Activated T-cell treated with anti-CD3 and anti-CD28 coated beads, Interleukin-2, amount 50 U/mL, for 4 hours (primary cell): ENCODE data around the gene CACNA1C. TPM values are rescaled to one million over a fixed set of nuclear protein-coding genes. Genes with fewer than 3 reads are reported as not detected.
A peak's percentile ranks its signal among the peaks of the same experiment; 100 is the strongest.

Experiments used
- ATAC-seq, 2 donors: fragments of 200-7000 bp; cut with Tn5 transposase; one replicate each; pipeline ENCODE4 v1.10.0; 2021
- DNase-seq: peaks from one replicate; pipeline ENCODE4 v3.0.0-alpha.2; 2020
- H3K27me3 Mint-ChIP-seq: one replicate; pipeline ENCODE4 v1.8.0; 2021; ENCODE audit warnings: low read depth, mixed read lengths
- H3K36me3 Mint-ChIP-seq: one replicate; pipeline ENCODE4 v1.8.0; 2022; ENCODE audit warnings: mixed read lengths; ENCODE audit not compliant: insufficient read depth
- H3K4me1 Mint-ChIP-seq: one replicate; pipeline ENCODE4 v1.8.0; 2021; ENCODE audit warnings: low read depth, mixed read lengths
- H3K4me3 Mint-ChIP-seq: one replicate; pipeline ENCODE4 v1.8.0; 2021; ENCODE audit warnings: mild to moderate bottlenecking, moderate library complexity, mixed read lengths
- H3K9me3 Mint-ChIP-seq: one replicate; pipeline ENCODE4 v1.8.0; 2021; ENCODE audit warnings: mixed read lengths
- total RNA-seq, 3 donors: library from RNA; stranded (reverse); gene quantifications; one replicate each; pipeline ENCODE4 v1.2.1, GENCODE V29; 2021

Gene CACNA1C
- total RNA-seq, 3 donors from 2014 or later: 0.03 to 0.08 (median 0.03) TPM

GRCh38 chr12:2140858-2141519, 88.2 kb downstream of the CACNA1C start:
- H3K9me3 Mint-ChIP-seq: no peaks in the 10 kb centered on the region

GRCh38 chr12:2142068-2142467, 89.3 kb downstream of the CACNA1C start:
- Mint-ChIP-seq H3K9me3 (no peaks in the 10 kb centered on the region), H3K27me3 (peaks cover 17% of the 10 kb centered on the region), H3K36me3 (no peaks in the 10 kb centered on the region), H3K4me3 (no peak overlapping the region), H3K4me1 (no peaks in the 10 kb centered on the region)
- ATAC-seq: no peak
- no peak for DNase-seq

More at GRCh38 chr12:2140858-2141519, 88.2 kb downstream of the CACNA1C start:
- Mint-ChIP-seq H3K4me1 (no peaks in the 10 kb centered on the region), H3K27me3 (peaks cover 20% of the 10 kb centered on the region), H3K4me3 (no peak overlapping the region), H3K36me3 (no peaks in the 10 kb centered on the region)
- no peak for DNase-seq
- ATAC-seq: no peak

- peaks cover 27% of the 10 kb centered on the region for H3K27me3 Mint-ChIP-seq
Observed at GRCh38 chr12:2144951-2145350, 92.2 kb downstream of the CACNA1C start.

GRCh38 chr12:2145433-2145998, 92.7 kb downstream of the CACNA1C start:
- DNase-seq: no peak
- Mint-ChIP-seq H3K36me3 (no peaks in the 10 kb centered on the region), H3K4me1 (no peaks in the 10 kb centered on the region), H3K9me3 (no peaks in the 10 kb centered on the region), H3K27me3 (peaks cover 28% of the 10 kb centered on the region), H3K4me3 (no peak overlapping the region)
- ATAC-seq: no peak

More at GRCh38 chr12:2144951-2145350, 92.2 kb downstream of the CACNA1C start:
- Mint-ChIP-seq H3K4me3 (no peak overlapping the region), H3K36me3 (no peaks in the 10 kb centered on the region), H3K4me1 (no peaks in the 10 kb centered on the region), H3K9me3 (no peaks in the 10 kb centered on the region)
- no peak for DNase-seq
- no peak for ATAC-seq

GRCh38 chr12:2147335-2147734, 94.5 kb downstream of the CACNA1C start:
- peaks cover 28% of the 10 kb centered on the region for H3K27me3 Mint-ChIP-seq
- ATAC-seq (no peak), DNase-seq (no peak)
- no peak overlapping the region for H3K4me3 Mint-ChIP-seq
- no peaks in the 10 kb centered on the region for H3K36me3 Mint-ChIP-seq
- H3K9me3 Mint-ChIP-seq: no peaks in the 10 kb centered on the region
- H3K4me1 Mint-ChIP-seq: no peaks in the 10 kb centered on the region

GRCh38 chr12:2149091-2149490, 96.3 kb downstream of the CACNA1C start:
- Mint-ChIP-seq H3K27me3 (peaks cover 30% of the 10 kb centered on the region), H3K9me3 (no peaks in the 10 kb centered on the region), H3K36me3 (no peaks in the 10 kb centered on the region), H3K4me1 (no peaks in the 10 kb centered on the region), H3K4me3 (no peak overlapping the region)
- DNase-seq (no peak), ATAC-seq (no peak)

- ATAC-seq (no peak), DNase-seq (no peak)
- Mint-ChIP-seq H3K9me3 (no peaks in the 10 kb centered on the region), H3K4me3 (no peak overlapping the region), H3K27me3 (peaks cover 29% of the 10 kb centered on the region), H3K4me1 (no peaks in the 10 kb centered on the region), H3K36me3 (no peaks in the 10 kb centered on the region)
Observed at GRCh38 chr12:2150833-2151232, 98.0 kb downstream of the CACNA1C start.

GRCh38 chr12:2151391-2151790, 98.6 kb downstream of the CACNA1C start:
- Mint-ChIP-seq H3K4me1 (no peaks in the 10 kb centered on the region), H3K9me3 (no peaks in the 10 kb centered on the region), H3K27me3 (peaks cover 29% of the 10 kb centered on the region), H3K4me3 (no peak overlapping the region), H3K36me3 (no peaks in the 10 kb centered on the region)
- no peak for ATAC-seq
- no peak for DNase-seq

GRCh38 chr12:2152134-2152533, 99.3 kb downstream of the CACNA1C start:
- no peaks in the 10 kb centered on the region for H3K36me3 Mint-ChIP-seq
- H3K27me3 Mint-ChIP-seq: peaks cover 26% of the 10 kb centered on the region
- no peak overlapping the region for H3K4me3 Mint-ChIP-seq
- no peak for DNase-seq
- ATAC-seq: peak in 1 of 2 donors; percentile 41
- H3K4me1 Mint-ChIP-seq: no peaks in the 10 kb centered on the region
- H3K9me3 Mint-ChIP-seq: no peaks in the 10 kb centered on the region

- no peak overlapping the region for H3K4me3 Mint-ChIP-seq
- no peaks in the 10 kb centered on the region for H3K9me3 Mint-ChIP-seq
- DNase-seq (no peak), ATAC-seq (no peak)
- H3K36me3 Mint-ChIP-seq: no peaks in the 10 kb centered on the region
- no peaks in the 10 kb centered on the region for H3K4me1 Mint-ChIP-seq
- H3K27me3 Mint-ChIP-seq: peaks cover 19% of the 10 kb centered on the region
Observed at GRCh38 chr12:2154050-2154449, 101.3 kb downstream of the CACNA1C start.

GRCh38 chr12:2154521-2154920, 101.7 kb downstream of the CACNA1C start:
- peaks cover 18% of the 10 kb centered on the region for H3K27me3 Mint-ChIP-seq
- no peaks in the 10 kb centered on the region for H3K36me3 Mint-ChIP-seq
- no peaks in the 10 kb centered on the region for H3K4me1 Mint-ChIP-seq
- H3K9me3 Mint-ChIP-seq: no peaks in the 10 kb centered on the region
- no peak for DNase-seq
- H3K4me3 Mint-ChIP-seq: no peak overlapping the region
- ATAC-seq: no peak

- no peak overlapping the region for H3K4me3 Mint-ChIP-seq
- no peaks in the 10 kb centered on the region for H3K4me1 Mint-ChIP-seq
- H3K27me3 Mint-ChIP-seq: peaks cover 13% of the 10 kb centered on the region
- no peak for DNase-seq
- H3K36me3 Mint-ChIP-seq: no peaks in the 10 kb centered on the region
- H3K9me3 Mint-ChIP-seq: no peaks in the 10 kb centered on the region
- ATAC-seq: no peak
Observed at GRCh38 chr12:2156333-2156732, 103.5 kb downstream of the CACNA1C start.

- Mint-ChIP-seq H3K36me3 (no peaks in the 10 kb centered on the region), H3K9me3 (no peaks in the 10 kb centered on the region), H3K4me1 (no peaks in the 10 kb centered on the region), H3K4me3 (no peak overlapping the region), H3K27me3 (peaks cover 2% of the 10 kb centered on the region)
- DNase-seq (no peak), ATAC-seq (no peak)
Observed at GRCh38 chr12:2160043-2160442, 107.3 kb downstream of the CACNA1C start.

- DNase-seq (no peak), ATAC-seq (no peak)
- no peaks in the 10 kb centered on the region for H3K36me3 Mint-ChIP-seq
- no peaks in the 10 kb centered on the region for H3K4me1 Mint-ChIP-seq
- peaks cover 7% of the 10 kb centered on the region for H3K9me3 Mint-ChIP-seq
- no peak overlapping the region for H3K4me3 Mint-ChIP-seq
- peaks cover 6% of the 10 kb centered on the region for H3K27me3 Mint-ChIP-seq
Observed at GRCh38 chr12:2161473-2161872, 108.7 kb downstream of the CACNA1C start.

- no peak overlapping the region for H3K4me3 Mint-ChIP-seq
- peaks cover 4% of the 10 kb centered on the region for H3K27me3 Mint-ChIP-seq
- DNase-seq (no peak), ATAC-seq (no peak)
- H3K36me3 Mint-ChIP-seq: no peaks in the 10 kb centered on the region
- no peaks in the 10 kb centered on the region for H3K4me1 Mint-ChIP-seq
- peaks cover 25% of the 10 kb centered on the region for H3K9me3 Mint-ChIP-seq
Observed at GRCh38 chr12:2163177-2163941, 110.6 kb downstream of the CACNA1C start.
